ENCODE data around the gene CHRNA9. TPM values are rescaled to one million over a fixed set of nuclear protein-coding genes. Genes with fewer than 3 reads are reported as not detected.

Gene CHRNA9
- total RNA-seq, 2 experiments from 2014 or later: not detected

DNA sequence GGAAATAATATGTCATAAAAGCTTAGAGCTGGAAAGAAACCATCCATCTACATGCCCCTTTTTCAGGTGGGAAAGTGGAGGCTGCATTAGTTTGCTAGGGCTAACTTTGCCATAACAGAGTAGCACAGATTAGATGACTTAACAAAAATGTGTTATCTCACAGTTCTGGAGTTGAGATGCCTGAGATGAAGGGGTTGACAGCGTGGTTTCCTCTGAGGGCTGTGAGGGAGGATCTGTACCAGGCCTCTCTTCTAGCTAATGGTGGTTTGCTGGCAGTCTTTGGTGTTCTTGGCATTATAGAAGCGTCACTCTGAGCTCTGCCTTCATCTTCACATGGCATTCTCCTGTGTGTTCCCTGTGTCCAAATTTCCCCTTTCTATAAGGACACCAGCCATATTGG lies 2.4 kb downstream of the CHRNA9 start:
- no peaks in the 10 kb centered on the region for H3K4me1 ChIP-seq (ENCODE audit: insufficient read depth, low read length, poor library complexity, severe bottlenecking)
- no peaks in the 10 kb centered on the region for H4K20me1 ChIP-seq (ENCODE audit: insufficient read depth, low read length)
- no TSS peak for BruUV-seq (replicated peaks)
- no peak overlapping the region for H2AFZ ChIP-seq (ENCODE audit: low read length)
- H3K4me2 ChIP-seq (ENCODE audit: low read length): no peak overlapping the region
- H3K36me3 ChIP-seq (ENCODE audit: insufficient read depth, low read length): no peaks in the 10 kb centered on the region
- CTCF ChIA-PET (ENCODE audit: unreplicated experiment): no interaction called here
- TF ChIP-seq, protein P1, sequence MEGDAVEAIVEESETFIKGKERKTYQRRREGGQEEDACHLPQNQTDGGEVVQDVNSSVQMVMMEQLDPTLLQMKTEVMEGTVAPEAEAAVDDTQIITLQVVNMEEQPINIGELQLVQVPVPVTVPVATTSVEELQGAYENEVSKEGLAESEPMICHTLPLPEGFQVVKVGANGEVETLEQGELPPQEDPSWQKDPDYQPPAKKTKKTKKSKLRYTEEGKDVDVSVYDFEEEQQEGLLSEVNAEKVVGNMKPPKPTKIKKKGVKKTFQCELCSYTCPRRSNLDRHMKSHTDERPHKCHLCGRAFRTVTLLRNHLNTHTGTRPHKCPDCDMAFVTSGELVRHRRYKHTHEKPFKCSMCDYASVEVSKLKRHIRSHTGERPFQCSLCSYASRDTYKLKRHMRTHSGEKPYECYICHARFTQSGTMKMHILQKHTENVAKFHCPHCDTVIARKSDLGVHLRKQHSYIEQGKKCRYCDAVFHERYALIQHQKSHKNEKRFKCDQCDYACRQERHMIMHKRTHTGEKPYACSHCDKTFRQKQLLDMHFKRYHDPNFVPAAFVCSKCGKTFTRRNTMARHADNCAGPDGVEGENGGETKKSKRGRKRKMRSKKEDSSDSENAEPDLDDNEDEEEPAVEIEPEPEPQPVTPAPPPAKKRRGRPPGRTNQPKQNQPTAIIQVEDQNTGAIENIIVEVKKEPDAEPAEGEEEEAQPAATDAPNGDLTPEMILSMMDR (conservative IDR thresholded peaks at IDR 0.05; ENCODE audit: low read length): no peak
- TF ChIP-seq EZH2phosphoT487 (IDR thresholded peaks at IDR 0.05; ENCODE audit: borderline replicate concordance, low read depth, low read length): no peak
- POLR2A ChIA-PET: interaction anchor here (0.6 to 1.2 kb wide), 3 partner anchors 9 to 130 kb away, joined by 3 to 6 read pairs (median 3); no protein-coding TSS in a partner anchor
- H3K27ac ChIP-seq (ENCODE audit: low read depth, low read length, poor library complexity, severe bottlenecking): no peak overlapping the region
- no peaks in the 10 kb centered on the region for H3K9me3 ChIP-seq (ENCODE audit: low read length)
- no peak for DNase-seq (ENCODE audit: low spot score)
- no peaks in the 10 kb centered on the region for H3K9me2 ChIP-seq (ENCODE audit: insufficient read depth, low read length)
- H3K4me3 ChIP-seq (ENCODE audit: low read depth, low read length, poor library complexity, severe bottlenecking): no peak overlapping the region
- intact Hi-C loops (cut with micrococcal nuclease; ENCODE audit: unreplicated experiment): no loop called here
- H3K79me2 ChIP-seq (ENCODE audit: insufficient read depth, low read depth, low read length): no peaks in the 10 kb centered on the region

GRCh38 chr4:40340030-40340429 lies 4.9 kb downstream of the CHRNA9 start:
- no peaks in the 10 kb centered on the region for H3K9me3 ChIP-seq (ENCODE audit: low read length)
- no peak for DNase-seq (ENCODE audit: low spot score)
- no peak overlapping the region for H2AFZ ChIP-seq (ENCODE audit: low read length)
- BruUV-seq (replicated peaks): no TSS peak
- intact Hi-C loops (cut with micrococcal nuclease; ENCODE audit: unreplicated experiment): no loop called here
- TF ChIP-seq EZH2phosphoT487 (IDR thresholded peaks at IDR 0.05; ENCODE audit: borderline replicate concordance, low read depth, low read length): no peak
- TF ChIP-seq, protein P1 (conservative IDR thresholded peaks at IDR 0.05; ENCODE audit: low read length): no peak
- no peak overlapping the region for H3K4me2 ChIP-seq (ENCODE audit: low read length)
- H3K36me3 ChIP-seq (ENCODE audit: insufficient read depth, low read length): no peaks in the 10 kb centered on the region
- H4K20me1 ChIP-seq (ENCODE audit: insufficient read depth, low read length): no peaks in the 10 kb centered on the region
- POLR2A ChIA-PET: no interaction called here
- H3K79me2 ChIP-seq (ENCODE audit: insufficient read depth, low read depth, low read length): no peaks in the 10 kb centered on the region
- no peak overlapping the region for H3K27ac ChIP-seq (ENCODE audit: low read depth, low read length, poor library complexity, severe bottlenecking)
- no peaks in the 10 kb centered on the region for H3K4me1 ChIP-seq (ENCODE audit: insufficient read depth, low read length, poor library complexity, severe bottlenecking)
- no peaks in the 10 kb centered on the region for H3K9me2 ChIP-seq (ENCODE audit: insufficient read depth, low read length)
- CTCF ChIA-PET (ENCODE audit: unreplicated experiment): no interaction called here
- no peak overlapping the region for H3K4me3 ChIP-seq (ENCODE audit: low read depth, low read length, poor library complexity, severe bottlenecking)

DNA sequence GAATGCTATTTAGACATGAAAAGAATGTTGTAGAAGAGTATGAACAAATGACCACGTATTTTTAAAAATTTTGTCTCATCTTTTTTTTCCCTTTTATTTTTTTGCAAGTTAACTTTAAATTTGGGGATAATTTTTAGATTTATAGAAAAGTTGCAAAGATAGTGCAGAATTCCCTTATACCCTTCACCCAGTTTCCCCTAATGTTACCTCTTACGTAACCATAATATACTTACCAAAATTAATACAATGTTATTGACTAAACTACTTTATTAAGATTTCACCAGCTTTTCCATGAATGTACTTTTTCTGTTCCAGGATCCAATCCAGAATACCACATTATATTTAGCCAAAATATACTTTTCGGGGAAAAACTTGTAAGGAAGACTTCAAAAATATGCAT lies 12.3 kb downstream of the CHRNA9 start:
- no TSS peak for BruUV-seq (replicated peaks)
- no peaks in the 10 kb centered on the region for H3K9me2 ChIP-seq (ENCODE audit: insufficient read depth, low read length)

More for the DNA sequence above, 12.3 kb downstream of the CHRNA9 start:
- H3K4me3 ChIP-seq (ENCODE audit: low read depth, low read length, poor library complexity, severe bottlenecking): no peak overlapping the region
- H3K4me2 ChIP-seq (ENCODE audit: low read length): no peak overlapping the region
- intact Hi-C loops (cut with micrococcal nuclease; ENCODE audit: unreplicated experiment): no loop called here
- POLR2A ChIA-PET: no interaction called here
- no peak overlapping the region for H2AFZ ChIP-seq (ENCODE audit: low read length)
- no peaks in the 10 kb centered on the region for H3K79me2 ChIP-seq (ENCODE audit: insufficient read depth, low read depth, low read length)
- peaks cover 8% of the 10 kb centered on the region for H3K4me1 ChIP-seq (ENCODE audit: insufficient read depth, low read length, poor library complexity, severe bottlenecking)
- H3K36me3 ChIP-seq (ENCODE audit: insufficient read depth, low read length): no peaks in the 10 kb centered on the region
- no peak overlapping the region for H3K27ac ChIP-seq (ENCODE audit: low read depth, low read length, poor library complexity, severe bottlenecking)
- CTCF ChIA-PET (ENCODE audit: unreplicated experiment): no interaction called here
- H3K9me3 ChIP-seq (ENCODE audit: low read length): no peaks in the 10 kb centered on the region
- DNase-seq (ENCODE audit: low spot score): no peak
- H4K20me1 ChIP-seq (ENCODE audit: insufficient read depth, low read length): no peaks in the 10 kb centered on the region
- TF ChIP-seq, protein P1 (conservative IDR thresholded peaks at IDR 0.05; ENCODE audit: low read length): no peak
- no peak for TF ChIP-seq EZH2phosphoT487 (IDR thresholded peaks at IDR 0.05; ENCODE audit: borderline replicate concordance, low read depth, low read length)
